SU-DHL-6 (cell line): ENCODE results near the gene NUP62.

Source experiments
- CTCF ChIP-seq: fragments of 200-600 bp; sonication (generic); IDR thresholded peaks from one replicate; pipeline ENCODE4 v1.5.1; 2017; ENCODE audit warnings: antibody characterized with exemption, mild to moderate bottlenecking, low read length, moderate library complexity; ENCODE audit not compliant: insufficient read depth, poor library complexity, severe bottlenecking
- EZH2phosphoT487 ChIP-seq: fragments of 200-600 bp; sonication (generic), shearing (Covaris generic); conservative IDR thresholded peaks from 2 replicates; pipeline ENCODE4 v1.6.1; 2018; ENCODE audit warnings: mild to moderate bottlenecking, antibody characterized with exemption, low read length, moderate library complexity, mixed read lengths

DNA sequence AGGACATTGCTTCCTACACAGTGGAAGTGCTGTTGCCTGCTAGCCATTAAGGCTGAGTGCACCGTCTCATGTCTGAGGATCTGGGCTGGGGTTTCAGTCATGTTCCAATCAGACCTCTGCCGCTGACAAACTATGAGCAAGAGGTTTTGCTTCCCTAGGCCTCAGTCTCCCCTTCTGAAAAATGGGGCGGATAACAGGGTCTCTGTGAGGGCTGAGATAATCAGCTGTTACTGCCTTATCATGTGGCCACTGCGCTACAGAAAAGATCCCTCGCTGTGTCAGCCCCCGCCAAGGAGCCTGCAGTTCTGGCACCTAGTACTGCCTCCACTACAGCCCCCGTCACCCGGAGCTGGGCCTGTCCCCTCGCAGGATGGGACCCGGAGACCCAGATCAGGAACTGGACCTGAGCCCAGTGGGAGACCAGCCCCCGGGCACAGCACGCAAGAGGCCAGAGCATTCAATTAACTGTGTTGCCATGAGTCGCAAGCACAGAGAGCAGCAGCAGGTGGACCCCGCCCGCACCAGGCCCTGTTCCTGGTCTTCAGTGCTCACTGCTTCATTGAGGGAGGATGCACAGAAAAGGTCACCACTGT is 58.9 kb downstream of the NUP62 start:
- no peak for TF ChIP-seq CTCF
- TF ChIP-seq EZH2phosphoT487, result no peak
